Stimulated activated CD4-positive, alpha-beta T cell treated with anti-CD3 and anti-CD28 coated beads, Interleukin-1b, Interleukin-23, amount 100 ng/mL, for 4 hours (primary cell): ENCODE results near the gene FLAD1.

Experiments
- DNase-seq, 2 donors: peaks; one replicate each; pipeline ENCODE4 v3.0.0-alpha.2; 2020; ENCODE audit warnings: low read depth in 2 of 2

Gene FLAD1

DNA sequence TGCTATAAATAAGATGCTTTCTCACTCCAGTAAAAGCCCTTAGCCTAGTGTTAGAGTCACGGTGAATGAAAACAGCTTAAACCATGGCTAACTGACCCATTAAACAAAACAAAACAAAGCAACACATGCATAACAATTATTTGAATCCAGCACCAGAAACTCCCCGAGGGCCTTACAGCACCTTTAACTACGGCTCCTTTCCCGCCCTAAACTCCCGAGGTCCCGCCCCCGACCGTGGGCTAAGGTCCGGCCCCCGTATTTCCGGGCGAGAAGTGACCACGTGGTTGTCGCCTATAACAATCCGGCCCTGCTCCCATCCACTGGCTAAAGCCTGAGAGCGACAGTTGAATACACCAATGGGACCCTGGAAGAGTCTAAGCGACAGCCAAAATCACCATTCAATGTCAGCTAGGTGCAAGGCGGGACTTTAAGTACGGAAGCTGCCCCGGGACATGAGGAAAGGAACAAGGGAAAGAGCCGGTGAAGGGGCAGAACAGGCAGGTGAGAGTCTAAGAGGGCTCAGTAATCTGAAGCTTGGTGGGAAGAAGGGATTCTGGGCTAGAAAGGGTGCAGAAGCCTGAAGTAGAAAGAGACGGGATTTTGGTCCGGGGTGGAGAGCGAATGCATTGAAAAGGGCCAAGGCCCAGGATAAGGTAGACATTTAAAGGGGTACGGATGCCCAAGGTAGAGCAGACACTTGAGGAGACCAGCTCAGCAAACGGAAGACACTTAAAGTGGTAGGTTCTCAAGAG lies at the start of gene FLAD1:
FLAD1 (plus strand) TSS at position 448 of the 752 bp plus-strand sequence. CDS start 351 bp downstream, outside the sequence.
- peak; percentile 90 to 91 for DNase-seq

DNA sequence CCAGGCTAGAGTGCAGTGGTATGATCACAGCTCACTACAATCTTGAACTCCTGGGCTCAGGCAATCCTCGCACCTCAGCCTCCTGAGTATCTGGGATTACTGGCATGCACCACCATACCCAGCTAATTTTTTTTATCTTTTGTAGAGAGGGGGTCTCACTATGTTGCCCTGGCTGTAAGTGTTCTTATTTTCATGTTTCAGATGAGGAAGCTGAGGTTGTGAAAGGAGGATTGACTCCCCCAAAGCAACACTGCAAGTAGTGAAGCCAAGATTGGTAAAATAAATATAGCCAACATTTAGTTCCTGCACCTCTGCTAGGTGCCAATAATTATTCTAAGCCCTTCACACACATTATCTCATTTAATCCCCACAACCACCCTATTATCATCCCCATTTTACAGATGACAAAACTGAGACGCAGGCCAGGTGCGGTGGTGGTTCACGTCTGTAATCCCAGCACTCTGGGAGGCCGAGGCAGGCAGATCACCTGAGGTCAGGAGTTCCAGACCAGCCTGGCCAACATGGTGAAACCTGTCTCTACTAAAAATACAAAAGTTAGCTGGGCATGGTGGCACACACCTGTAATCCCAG lies 48.7 kb upstream of the FLAD1 start:
- no peak for DNase-seq

DNA sequence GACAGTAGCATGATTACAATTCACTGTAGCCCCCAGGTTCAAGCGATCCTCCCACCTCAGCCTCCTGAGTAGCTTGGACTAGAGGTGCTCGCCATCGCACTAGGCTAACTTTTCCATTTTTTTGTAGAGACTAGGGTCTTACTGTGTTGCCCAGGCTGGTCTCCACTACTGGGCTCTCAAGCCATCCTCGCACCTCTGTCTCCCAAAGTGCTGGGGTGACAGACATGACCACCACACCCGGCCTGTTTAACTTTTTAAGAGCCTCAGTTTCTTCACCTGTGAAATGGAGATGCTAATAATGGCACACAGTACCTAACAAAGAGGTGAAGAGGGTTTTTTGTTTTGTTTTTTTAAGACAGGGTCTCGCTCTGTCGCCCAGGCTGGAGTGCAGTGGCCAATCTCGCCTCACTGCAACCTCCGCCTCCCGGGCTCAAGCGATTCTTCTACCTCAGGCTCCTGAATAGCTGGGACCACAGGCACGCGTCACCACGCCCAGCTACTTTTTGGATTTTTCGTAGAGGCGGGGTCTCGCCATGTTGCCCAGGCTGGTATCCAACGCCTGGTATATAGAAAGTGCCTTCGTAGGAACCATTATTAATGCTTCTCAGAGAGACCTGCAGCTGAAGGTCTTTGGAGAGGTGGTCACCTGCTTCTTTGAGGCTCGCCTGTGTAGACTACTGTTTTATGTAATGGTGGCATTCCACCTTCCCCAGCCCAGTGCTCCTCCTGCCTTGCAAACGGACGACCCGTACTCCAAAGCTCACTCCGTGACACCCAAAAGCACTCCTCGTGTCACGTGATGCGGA lies 47.2 kb upstream of the FLAD1 start:
- no peak for DNase-seq

DNA sequence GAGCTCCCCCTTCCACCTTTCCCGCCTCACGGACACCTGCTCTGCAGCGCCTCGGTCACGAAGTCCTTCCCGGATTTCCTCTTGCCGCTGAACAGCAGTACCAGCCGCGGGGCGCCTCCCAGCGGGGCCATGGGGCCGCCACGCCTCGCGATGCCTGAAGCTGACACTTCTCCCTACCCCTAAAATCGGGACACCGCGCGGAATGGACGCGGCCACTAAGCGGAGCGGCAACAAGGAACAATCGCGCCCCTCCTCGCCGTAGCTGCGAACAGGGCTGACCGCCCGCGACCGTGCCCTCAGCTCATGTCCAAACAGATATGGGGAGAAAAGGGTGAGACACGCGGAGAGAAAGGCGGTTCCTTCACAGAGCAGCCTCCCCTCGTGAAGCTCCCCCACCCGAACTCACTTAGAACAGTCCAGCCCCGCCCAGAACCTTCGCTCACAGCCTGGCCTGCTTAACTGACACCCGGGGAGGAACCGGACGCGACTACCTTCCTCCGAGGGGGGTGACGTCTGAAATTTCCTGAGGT lies 46.5 kb upstream of the FLAD1 start, which contains the start of gene PMVK:
PMVK (minus strand) TSS at position 165 of the 530 bp plus-strand sequence; CDS start at position 131, 34 bp downstream.
- peak; percentile 89 to 91 for DNase-seq

DNA sequence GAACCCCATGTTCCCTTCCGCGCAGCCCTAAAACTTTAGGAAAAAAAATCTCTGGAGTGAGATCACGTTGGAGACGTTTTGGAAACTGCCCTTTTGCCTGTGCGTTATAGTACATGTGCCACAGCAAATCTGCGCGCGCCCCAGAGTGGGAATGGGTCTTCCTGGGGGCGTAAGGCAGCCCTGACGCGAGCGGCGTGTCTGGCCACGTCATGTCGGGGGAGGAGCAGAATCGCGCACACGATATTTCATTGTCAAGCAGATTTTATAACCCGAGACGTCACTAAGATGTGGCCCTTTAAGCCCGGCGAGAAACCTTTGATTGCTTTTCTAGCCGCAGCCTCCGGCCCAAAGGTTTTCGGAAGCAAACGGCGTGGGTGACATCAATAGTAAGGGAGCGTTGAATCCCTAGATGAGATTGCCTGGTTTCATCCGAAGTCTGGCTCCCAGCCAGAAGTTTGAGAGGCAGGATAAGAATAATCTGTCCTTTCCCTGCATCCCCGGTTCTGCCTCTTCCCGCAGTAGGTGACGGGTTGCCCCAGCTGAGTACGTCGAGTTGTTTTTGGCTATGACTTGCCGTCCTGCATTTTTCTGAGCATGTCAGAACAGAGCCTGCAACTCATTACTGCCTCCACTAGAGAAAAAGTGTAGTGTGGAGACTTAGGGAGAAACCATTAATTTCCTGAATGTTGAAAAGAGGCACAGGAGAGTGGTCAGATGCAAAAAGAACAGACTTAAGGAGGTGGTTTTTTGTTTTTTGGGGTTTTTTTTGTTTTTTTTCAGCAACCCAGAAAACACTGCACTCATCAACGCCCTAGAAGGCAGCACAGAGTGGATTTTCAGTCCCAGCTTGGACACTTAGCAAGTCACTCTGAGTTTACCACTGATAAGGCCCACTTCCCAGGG lies 45.8 kb upstream of the FLAD1 start:
- DNase-seq = peak; percentile 79 to 81

DNA sequence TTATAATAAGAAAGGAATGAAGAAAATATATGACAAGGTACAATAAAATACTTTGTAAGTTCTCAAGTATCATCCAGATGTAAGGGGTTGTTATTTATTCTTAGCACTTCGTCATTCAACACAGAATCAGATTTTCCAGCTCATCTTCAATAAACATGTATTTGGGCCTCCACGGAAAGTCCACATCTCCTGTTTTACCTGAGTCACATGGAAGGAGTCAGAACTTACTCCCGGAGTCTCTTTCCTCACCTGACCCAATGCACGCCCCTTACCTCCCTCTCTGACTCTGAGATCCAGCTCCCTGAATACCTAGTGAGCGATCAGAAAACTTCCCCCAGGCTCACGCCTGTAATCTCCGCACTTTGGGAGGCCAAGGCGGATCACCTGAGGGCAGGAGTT lies 45.2 kb upstream of the FLAD1 start:
- no peak for DNase-seq

DNA sequence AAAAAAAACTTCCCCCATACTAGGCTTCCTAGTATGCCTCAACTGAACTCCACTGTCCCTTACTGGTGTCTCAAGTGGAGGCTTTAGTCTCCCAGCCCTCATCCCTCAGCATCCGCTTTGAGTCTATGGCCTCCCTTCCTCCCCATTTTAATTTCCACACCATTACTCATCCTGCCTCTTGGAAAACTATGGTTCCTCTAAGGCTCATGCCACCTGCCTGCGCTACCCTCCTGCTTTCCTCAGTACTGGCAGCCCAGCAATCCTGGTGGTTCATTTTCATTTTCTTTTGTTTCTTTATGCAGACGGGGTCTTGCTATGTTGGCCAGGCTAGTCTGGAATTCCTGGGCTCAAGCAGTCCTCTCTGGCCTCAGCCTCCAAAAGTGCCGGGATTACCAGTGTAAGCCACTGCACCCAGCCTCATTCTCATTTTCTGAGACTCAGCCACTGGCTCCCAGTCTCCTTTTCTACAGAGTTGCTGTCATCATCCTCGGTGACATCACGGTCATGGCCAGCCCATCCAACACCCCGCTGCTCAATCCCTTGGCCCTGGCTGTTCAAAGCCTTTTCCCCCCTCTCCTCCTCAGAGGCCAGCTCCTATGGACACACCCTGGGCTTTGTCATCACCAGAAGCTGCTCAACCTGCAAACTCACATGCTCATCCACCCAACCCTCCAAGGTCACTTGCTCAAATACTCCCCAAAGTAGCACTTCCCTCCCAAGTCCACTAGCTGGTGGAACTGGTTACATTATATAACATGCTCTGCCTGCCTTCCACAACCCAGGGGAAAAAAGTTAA lies 44.3 kb upstream of the FLAD1 start:
- no peak for DNase-seq

DNA sequence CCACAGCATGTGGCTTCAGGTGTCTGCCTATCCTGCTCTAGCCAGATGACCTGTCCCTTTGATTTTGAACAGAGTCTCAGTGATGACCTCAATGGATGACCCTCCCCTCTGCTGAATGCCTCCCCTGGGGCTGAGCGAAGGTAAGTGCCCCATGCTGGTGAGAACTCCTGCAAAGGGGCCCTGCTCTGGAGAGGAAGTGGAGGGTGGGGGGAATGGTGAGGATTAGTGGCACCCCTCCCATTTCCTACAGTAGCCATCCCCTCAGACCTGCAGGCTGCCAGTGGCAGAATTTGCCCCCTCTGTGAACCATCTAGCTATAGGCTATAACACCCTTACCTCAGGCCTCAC lies 43.0 kb upstream of the FLAD1 start:
- no peak for DNase-seq

DNA sequence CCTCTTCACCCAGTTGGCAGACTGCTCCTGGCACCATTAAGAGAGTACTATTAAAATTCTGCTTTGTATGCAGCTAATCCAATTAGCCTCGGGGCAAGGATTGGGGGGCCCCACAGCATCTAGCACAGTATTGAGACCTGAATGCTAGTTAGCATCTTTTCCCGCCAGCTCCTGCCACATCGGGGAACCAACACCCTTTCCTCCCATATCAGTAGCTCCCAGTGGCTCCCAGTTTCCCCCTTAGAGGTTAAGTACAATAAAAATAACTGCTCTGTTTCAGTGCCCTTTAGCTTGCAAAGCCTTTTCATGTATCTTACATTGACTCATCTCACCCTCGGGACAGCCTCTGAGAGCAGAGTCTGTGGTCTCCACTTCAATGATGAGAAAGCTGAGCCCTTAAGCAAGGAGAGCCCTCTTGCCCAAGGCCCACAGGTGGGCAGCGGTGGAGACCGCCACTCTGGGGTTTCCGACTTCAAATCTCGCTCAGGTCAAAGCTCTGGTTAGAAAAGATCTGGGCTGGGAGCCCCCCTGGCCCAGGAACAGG lies 42.4 kb upstream of the FLAD1 start:
- DNase-seq = no peak

DNA sequence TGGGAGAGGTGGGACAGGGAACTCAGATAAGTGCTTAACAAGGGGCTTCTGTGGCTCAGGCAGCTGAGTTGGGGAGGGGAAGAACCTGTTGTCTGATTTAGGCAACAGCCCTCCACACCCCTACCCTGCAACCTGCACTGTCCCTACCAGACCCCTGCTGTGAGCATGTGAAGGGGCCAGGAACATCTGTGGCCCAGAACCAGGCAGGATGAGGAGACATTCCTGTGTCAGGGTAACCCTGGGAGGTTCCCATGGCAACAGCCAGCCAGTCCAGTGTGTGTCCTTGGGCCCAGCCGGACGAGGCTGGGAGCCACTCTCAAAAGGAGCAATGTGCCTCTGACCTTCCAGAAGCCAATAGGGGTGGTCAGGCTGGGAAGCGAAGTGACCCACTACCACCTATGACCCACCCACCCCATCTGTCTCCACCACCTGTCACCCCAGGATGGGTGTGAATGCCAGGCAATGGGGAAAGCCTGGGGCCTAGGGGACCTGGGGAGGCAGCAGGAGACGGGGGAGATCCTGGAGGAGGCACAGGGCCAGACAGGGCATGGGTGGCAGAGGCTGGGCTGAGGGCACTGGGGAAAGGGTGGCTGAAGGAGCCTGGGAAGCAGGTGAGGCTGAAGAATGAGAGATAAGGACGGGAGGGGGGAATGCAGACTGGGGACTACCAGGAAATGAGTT lies 41.7 kb upstream of the FLAD1 start:
- no peak for DNase-seq

DNA sequence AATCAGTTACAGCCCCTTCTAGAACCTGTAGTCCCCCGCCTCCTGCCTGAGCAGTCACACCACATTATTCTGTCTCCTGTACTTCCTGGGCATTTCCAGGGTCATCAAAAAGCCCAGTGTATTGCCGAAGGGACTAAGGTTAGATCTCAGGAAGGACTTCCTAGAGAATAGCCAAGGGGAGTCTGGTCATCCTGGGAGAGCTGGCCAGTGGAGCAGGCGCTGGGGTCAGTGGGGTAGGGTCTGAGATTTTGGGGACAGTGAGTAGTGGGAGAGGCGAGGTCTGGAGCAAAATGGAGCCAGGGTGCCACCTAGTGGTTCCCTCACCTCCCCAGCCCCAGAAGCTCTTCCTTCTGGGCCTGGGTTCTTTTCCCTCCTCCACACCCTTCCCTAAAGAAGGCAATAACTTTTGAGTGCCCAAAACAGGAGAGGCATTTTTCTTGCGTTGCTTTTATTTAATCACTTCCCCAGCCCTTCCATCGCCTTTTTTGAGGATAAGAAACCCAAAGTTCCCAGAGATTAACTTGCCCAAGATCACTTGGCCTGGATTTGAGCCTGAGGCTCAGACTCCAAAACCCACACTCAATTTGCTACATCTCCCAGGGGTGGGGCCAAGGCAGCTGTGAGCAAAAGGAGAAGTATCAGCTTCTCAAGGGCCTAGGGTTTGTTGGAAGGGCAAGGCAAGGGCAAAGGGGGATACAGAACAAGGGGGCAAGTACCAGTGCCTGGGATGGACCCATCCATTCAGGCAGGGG lies 39.3 kb upstream of the FLAD1 start:
- peak; percentile 27 to 29 for DNase-seq

DNA sequence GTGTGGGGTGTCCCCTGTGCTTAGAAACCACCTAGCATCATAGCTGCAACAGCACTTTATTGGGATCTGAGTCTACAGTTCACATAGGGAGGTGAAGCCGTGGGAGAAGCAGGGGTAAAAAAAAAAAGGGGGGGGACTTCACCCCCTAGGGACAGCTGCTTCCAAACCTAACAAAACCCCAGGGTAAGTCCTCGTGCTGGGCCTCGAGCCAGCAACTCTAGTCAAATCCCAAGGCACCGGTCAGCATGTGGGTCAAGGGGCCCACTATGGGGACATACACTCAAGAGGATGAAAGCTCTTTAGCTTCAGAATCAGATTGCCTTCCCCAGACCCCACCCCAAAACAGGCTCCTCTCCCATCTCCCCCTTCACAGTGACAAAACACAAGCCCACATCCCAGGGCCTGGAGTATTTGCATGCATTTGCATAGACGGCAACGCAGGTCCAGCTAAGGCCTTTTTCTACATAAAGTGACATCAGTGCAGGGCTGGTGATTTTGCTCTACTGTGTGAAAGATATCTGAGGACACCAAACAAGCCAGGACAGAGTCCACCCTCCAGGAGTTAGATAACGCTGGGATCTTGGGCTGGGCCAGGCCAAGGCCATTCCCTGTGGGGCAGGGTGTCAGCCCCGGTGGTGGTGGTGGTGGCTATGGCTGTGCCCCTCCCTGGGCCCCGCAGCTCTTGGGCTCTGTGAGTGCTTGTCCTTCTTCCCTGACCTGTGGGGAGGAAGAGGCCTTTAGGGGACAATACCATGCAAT lies 38.6 kb upstream of the FLAD1 start:
- DNase-seq = no peak

DNA sequence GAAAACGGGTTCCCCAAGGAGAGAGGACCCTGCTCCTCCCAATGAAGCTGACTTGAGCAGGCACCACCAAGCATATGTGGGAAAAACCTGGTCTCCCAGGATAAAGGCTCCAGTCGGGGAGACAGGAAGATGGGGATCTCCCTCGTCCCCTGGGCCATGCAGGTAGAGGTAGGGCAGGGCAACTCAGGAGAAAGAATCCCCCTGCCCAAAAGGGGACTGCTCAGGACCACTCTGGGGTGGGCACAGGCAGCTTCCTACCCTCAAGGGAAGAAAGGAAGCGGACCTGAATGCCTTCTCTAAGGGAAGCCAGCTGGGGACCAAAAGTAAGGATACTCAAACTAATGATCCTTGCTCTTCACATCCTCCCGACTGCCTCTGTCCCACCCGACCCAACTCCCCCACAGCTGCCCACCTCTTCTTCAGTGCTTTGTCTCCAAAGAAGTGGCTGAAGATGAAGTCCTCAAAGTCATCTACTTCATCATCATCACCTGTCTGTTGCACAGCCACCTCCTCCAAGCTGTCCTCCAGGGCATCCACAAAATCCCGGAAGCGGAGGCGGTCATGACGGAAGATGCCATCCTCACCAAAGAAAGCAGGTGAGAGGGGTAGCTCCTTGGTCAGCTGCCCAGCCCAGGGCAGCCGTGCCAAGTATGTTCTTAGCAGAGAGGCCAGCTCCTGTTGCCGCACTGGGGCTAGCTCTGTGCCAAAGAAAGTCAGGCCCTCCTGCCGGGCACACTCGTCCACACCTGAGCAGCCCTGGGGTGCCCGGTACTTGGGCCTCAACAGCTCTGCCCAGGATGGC lies 37.8 kb upstream of the FLAD1 start:
- DNase-seq = no peak

DNA sequence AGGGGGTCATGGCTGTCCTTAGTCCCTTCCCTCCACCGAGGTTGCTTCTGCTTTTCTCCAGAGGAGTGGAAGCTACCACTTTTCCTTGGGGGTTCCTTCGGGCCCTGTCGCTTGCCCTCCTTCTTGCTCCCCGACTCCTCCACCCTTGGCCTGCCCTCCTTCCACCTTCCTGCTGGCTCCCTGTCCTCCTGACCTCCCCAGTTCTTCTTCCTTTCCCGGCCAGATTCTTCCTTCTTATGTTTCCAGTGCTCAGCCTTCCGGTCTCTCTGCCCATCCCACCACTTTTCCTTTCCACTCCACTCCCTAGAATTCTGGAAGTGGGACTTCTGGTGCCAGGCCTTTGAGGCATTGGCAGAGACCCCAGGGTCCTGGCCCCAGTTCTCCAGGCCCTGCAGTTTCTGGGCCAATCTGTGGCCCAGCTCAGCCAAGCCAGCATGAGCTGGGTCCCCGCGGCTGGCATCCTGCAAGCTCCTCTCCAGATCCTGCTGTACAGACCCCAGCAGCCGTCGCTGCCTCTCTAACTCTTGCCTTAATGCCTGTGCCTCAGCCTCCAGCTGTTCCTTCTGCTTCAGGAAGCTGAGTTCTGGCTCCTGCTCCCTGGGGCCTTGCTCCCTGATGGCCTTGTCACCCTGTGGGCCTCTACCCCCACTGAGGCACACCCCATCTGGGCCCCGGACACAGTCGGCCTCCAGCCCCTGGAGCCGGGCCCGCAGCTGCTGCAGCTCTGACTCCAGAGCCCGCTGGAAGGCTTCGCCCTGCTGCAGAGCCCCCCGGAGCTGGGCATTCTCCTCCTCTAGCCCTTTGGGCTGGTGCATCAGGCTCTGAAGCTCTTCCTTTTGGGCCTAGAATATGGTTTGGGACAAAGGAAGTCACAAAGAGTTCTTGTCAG lies 36.9 kb upstream of the FLAD1 start:
- DNase-seq = no peak

DNA sequence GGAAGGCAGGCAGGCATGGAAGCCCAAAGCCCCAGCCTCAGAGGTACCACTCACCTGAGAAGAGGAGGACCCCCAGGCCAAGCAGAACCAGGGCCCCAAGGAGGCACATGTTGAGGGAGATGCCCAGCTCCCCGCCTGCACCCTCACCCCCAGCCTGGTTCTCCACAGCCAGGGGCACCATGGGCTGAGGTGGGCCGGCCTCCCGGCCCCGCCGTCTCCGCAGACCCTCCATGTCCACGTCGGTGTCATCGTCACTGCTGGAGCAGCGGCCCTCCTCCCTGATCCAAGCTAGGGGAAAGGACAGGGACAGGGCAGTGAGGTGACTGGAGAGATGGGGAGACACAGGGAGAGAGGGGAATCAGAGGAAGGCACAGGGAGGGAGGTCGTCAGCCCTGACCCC lies 35.1 kb upstream of the FLAD1 start:
- DNase-seq = no peak
